ENCODE data around the gene TBPL1.

- TF ChIP-seq CTCF (IDR thresholded peaks at IDR 0.05) (peak; percentile 22 to 79 (median 52)), POLR2AphosphoS5 (IDR thresholded peaks at IDR 0.05) (peak in 1 of 2 donors; percentile 49), EP300 (IDR thresholded peaks at IDR 0.05) (no peak)
Observed at GRCh38 chr6:133951881-133952814, 876 bp upstream of the TBPL1 start.
